A673 (cell line): ENCODE results near the gene MAGI3. TPM values are rescaled to one million over a fixed set of nuclear protein-coding genes. Genes with fewer than 3 reads are reported as not detected.

Source experiments
- BruUV-seq: library from RNA; stranded (reverse); fragments of 400-500 nt; replicated peaks from 2 replicates; lab custom pipeline; 2021; lab: Mats Ljungman, UMichigan
- CTCF ChIA-PET: fragments of 300-600 bp; sonication (Branson Sonifier 250); formaldehyde crosslinking; loops from one replicate; lab custom pipeline; 2022; ENCODE audit warnings: antibody characterized with exemption; lab: Charles Lee
- POLR2A ChIA-PET: fragments of 300-600 bp; sonication (Branson Sonifier 250); formaldehyde crosslinking; loops from one replicate; lab custom pipeline; 2022; ENCODE audit warnings: antibody characterized with exemption; ENCODE audit not compliant: low non-redundant PET; lab: Charles Lee
- DNase-seq: peaks from one replicate; pipeline ENCODE4 v3.0.0-alpha.2; 2015; ENCODE audit warnings: low spot score
- H3K27ac ChIP-seq: fragments of 200-600 bp; sonication (generic); 2 replicates; pipeline ENCODE4 v1.5.1; 2016; ENCODE audit warnings: mixed run types, low read depth, mild to moderate bottlenecking, mixed read lengths, antibody characterized with exemption, low read length; ENCODE audit not compliant: poor library complexity, severe bottlenecking
- H3K27me3 ChIP-seq: fragments of 200-600 bp; sonication (generic); replicated peaks from 2 replicates; pipeline ENCODE4 v1.6.1; 2017; ENCODE audit warnings: mixed run types, low read depth, mild to moderate bottlenecking, mixed read lengths, antibody characterized with exemption, low read length; ENCODE audit not compliant: insufficient read depth, poor library complexity
- H3K36me3 ChIP-seq: fragments of 200-600 bp; sonication (generic); 2 replicates; pipeline ENCODE4 v1.6.1; 2016; ENCODE audit warnings: mixed run types, mild to moderate bottlenecking, mixed read lengths, antibody characterized with exemption, low read length; ENCODE audit not compliant: insufficient read depth, poor library complexity, severe bottlenecking
- H3K4me1 ChIP-seq: fragments of 200-600 bp; sonication (generic); 2 replicates; pipeline ENCODE4 v1.6.1; 2017; ENCODE audit warnings: mixed run types, mild to moderate bottlenecking, mixed read lengths, antibody characterized with exemption, low read length; ENCODE audit not compliant: insufficient read depth, poor library complexity, severe bottlenecking
- H3K4me3 ChIP-seq: fragments of 200-600 bp; sonication (generic); 2 replicates; pipeline ENCODE4 v1.5.1; 2016; ENCODE audit warnings: low read depth, mixed run types, mild to moderate bottlenecking, mixed read lengths, low read length; ENCODE audit not compliant: poor library complexity, severe bottlenecking
- H3K9me3 ChIP-seq: fragments of 200-600 bp; sonication (generic); 2 replicates; pipeline ENCODE4 v1.6.1; 2016; ENCODE audit warnings: mixed run types, low read depth, mild to moderate bottlenecking, mixed read lengths, antibody characterized with exemption, low read length; ENCODE audit not compliant: poor library complexity, severe bottlenecking
- CTCF ChIP-seq: fragments of 300-800, 200-600 bp; sonication (generic); conservative IDR thresholded peaks from 2 replicates; pipeline ENCODE4 v1.5.1; 2017; ENCODE audit warnings: low read depth, mild to moderate bottlenecking, antibody characterized with exemption, low read length, moderate library complexity, mixed read lengths
- EZH2 ChIP-seq: fragments of 200-600 bp; sonication (generic); IDR thresholded peaks from 2 replicates; pipeline ENCODE4 v1.6.1; 2017; ENCODE audit warnings: borderline replicate concordance, low read depth, mild to moderate bottlenecking, mixed read lengths, antibody characterized with exemption, low read length; ENCODE audit not compliant: poor library complexity, severe bottlenecking
- intact Hi-C: fragments of 100-400 bp; cut with micrococcal nuclease; formaldehyde crosslinking; loops from one replicate; pipeline ENCODE4 v1.10.0; 2022; ENCODE audit not compliant: unreplicated experiment
- total RNA-seq: library from RNA; stranded (reverse); gene quantifications from 2 replicates; pipeline ENCODE4 v1.2.3, GENCODE V29; 2021

MAGI3 gene
- total RNA-seq, 1 experiment from 2014 or later, result 5.1 TPM

- no peaks in the 10 kb centered on the region for H3K36me3 ChIP-seq
- H3K4me1 ChIP-seq, result peaks cover 9% of the 10 kb centered on the region
- POLR2A ChIA-PET, result no interaction called here
- H3K27me3 ChIP-seq, result peaks cover 57% of the 10 kb centered on the region
- intact Hi-C loops, result no loop called here
- TF ChIP-seq EZH2, result no peak
- no peak for TF ChIP-seq CTCF
- CTCF ChIA-PET, result no interaction called here
- no peak overlapping the region for H3K4me3 ChIP-seq
- no TSS peak for BruUV-seq
- H3K9me3 ChIP-seq, result no peaks in the 10 kb centered on the region
- H3K27ac ChIP-seq, result no peak overlapping the region
- no peak for DNase-seq
These were observed 10.8 kb downstream of the MAGI3 start for GRCh38 chr1:113401067-113401466.

GRCh38 chr1:113401728-113402127 lies 11.4 kb downstream of the MAGI3 start:
- DNase-seq, result no peak
- ChIA-PET CTCF (no interaction called here), POLR2A (no interaction called here)
- no peaks in the 10 kb centered on the region for H3K36me3 ChIP-seq
- peaks cover 50% of the 10 kb centered on the region for H3K27me3 ChIP-seq
- no peak overlapping the region for H3K4me3 ChIP-seq
- no peak overlapping the region for H3K27ac ChIP-seq
- H3K9me3 ChIP-seq, result no peaks in the 10 kb centered on the region
- no TSS peak for BruUV-seq
- no peak for TF ChIP-seq CTCF
- no peak for TF ChIP-seq EZH2
- peaks cover 9% of the 10 kb centered on the region for H3K4me1 ChIP-seq
- intact Hi-C loops, result no loop called here

DNA sequence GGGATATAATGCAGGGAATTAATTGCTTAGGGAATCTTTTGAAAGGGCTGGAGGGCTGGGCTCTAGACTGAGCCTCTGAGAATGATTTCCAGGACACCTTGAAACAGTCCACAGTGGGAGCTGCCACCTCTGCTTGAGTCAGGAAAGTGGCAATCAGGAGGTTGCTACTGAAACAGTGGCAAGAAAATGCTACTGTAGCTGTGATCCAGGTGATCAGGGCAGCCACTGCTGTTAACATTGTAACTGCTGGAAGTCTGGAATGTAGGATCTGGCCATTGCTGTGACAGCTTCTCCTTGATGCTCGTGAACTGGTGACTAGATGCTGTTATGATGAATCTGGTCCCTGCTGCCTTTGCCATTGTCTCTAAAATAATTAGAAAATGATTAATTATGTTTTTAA lies 12.8 kb downstream of the MAGI3 start:
- no TSS peak for BruUV-seq
- intact Hi-C loops, result no loop called here
- Histone ChIP-seq H3K27me3 (peaks cover 37% of the 10 kb centered on the region), H3K27ac (no peak overlapping the region), H3K4me1 (peaks cover 9% of the 10 kb centered on the region), H3K9me3 (no peaks in the 10 kb centered on the region), H3K4me3 (no peak overlapping the region), H3K36me3 (no peaks in the 10 kb centered on the region)
- POLR2A ChIA-PET, result no interaction called here
- CTCF ChIA-PET, result no interaction called here
- no peak for DNase-seq
- TF ChIP-seq CTCF, result no peak
- TF ChIP-seq EZH2, result no peak
